Common myeloid progenitor, CD34-positive (primary cell): Measurements from ENCODE around the gene SPX.

Experiments used
- CTCF ChIA-PET: fragments of 350-600 bp; sonication (Branson Sonifier 250); formaldehyde crosslinking; loops from one replicate; lab custom pipeline; 2021; ENCODE audit warnings: antibody characterized with exemption; lab: Charles Lee
- POLR2A ChIA-PET: fragments of 350-600 bp; sonication (Branson Sonifier 250); formaldehyde crosslinking; loops from one replicate; lab custom pipeline; 2021; ENCODE audit warnings: antibody characterized with exemption; lab: Charles Lee
- DNase-seq, 3 donors: peaks; one replicate each; pipeline versions ENCODE4 v3.0.0 to v3.0.0-alpha.2; 2013
- H3K27ac ChIP-seq, 2 experiments: 1 replicate in 1 of 2; 2 replicates in 1 of 2; pipeline ENCODE4 v1.7.0; 2013; ENCODE audit warnings: inconsistent platforms in 2 of 2, low read length in 2 of 2, mild to moderate bottlenecking in 2 of 2, low read depth in 1 of 2, moderate library complexity in 1 of 2; ENCODE audit not compliant: severe bottlenecking in 2 of 2, insufficient read depth in 1 of 2, poor library complexity in 1 of 2
- H3K27me3 ChIP-seq, 5 experiments: replicated peaks in 2 of 5; 1 replicate in 3 of 5; 2 replicates in 2 of 5; pipeline versions ENCODE4 v1.6.1 to v1.7.0; 2013; ENCODE audit warnings: low read length in 4 of 5, mild to moderate bottlenecking in 2 of 5, moderate library complexity in 2 of 5, inconsistent platforms in 1 of 5; ENCODE audit not compliant: insufficient read depth in 5 of 5, control insufficient read depth in 4 of 5
- H3K36me3 ChIP-seq, 4 experiments: 1 replicate in 2 of 4; 2 replicates in 2 of 4; pipeline versions ENCODE4 v1.6.1 to v1.7.0; 2013; ENCODE audit warnings: low read length in 3 of 4, control low read depth in 1 of 4, mild to moderate bottlenecking in 1 of 4; ENCODE audit not compliant: control insufficient read depth in 4 of 4, insufficient read depth in 4 of 4
- H3K4me1 ChIP-seq, 4 experiments: 1 replicate in 3 of 4; 2 replicates in 1 of 4; pipeline versions ENCODE4 v1.6.1 to v1.7.1; 2013; ENCODE audit warnings: low read length in 3 of 4, mild to moderate bottlenecking in 3 of 4, control low read depth in 1 of 4, inconsistent platforms in 1 of 4, moderate library complexity in 1 of 4; ENCODE audit not compliant: control insufficient read depth in 4 of 4, insufficient read depth in 4 of 4; ENCODE audit errors: control extremely low read depth in 1 of 4
- H3K4me3 ChIP-seq, 7 experiments: 1 replicate in 4 of 7; 2 replicates in 3 of 7; pipeline versions ENCODE4 v1.5.1 to v1.7.0; 2013; ENCODE audit warnings: mild to moderate bottlenecking in 7 of 7, low read length in 6 of 7, moderate library complexity in 6 of 7, inconsistent platforms in 2 of 7, low read depth in 2 of 7, control low read depth in 1 of 7; ENCODE audit not compliant: insufficient read depth in 4 of 7, control insufficient read depth in 1 of 7; ENCODE audit errors: extremely low read depth in 1 of 7
- H3K9me3 ChIP-seq, 5 experiments: 1 replicate in 4 of 5; 2 replicates in 1 of 5; pipeline versions ENCODE4 v1.6.1 to v1.7.1; 2013; ENCODE audit warnings: low read length in 4 of 5, mild to moderate bottlenecking in 2 of 5, inconsistent platforms in 1 of 5, low read depth in 1 of 5, moderate library complexity in 1 of 5; ENCODE audit not compliant: control insufficient read depth in 4 of 5, insufficient read depth in 2 of 5; ENCODE audit errors: control extremely low read depth in 1 of 5
- WGBS: methylation state at CpG from one replicate; pipeline ENCODE4 v1.1.5; 2013; ENCODE audit not compliant: insufficient coverage; 5-methylcytosine and 5-hydroxymethylcytosine counted together

The SPX gene

DNA sequence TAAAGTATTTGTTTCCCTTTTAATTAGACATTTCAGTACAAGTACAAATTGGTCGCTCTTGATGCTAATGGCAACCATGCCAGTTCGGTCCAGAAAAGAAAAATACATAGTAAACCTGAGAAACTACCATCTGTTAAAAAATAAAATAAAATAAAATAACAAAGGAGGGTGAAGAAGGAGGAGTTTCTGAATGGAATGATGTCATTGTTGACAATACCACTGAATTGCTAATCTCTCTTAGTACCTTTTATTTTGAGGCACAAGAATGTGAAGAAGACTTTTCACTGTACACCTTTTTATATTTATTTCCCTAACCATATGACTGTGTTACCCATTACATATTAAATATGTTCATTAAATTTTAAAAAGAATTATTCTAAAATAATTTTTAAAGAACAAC lies 19.5 kb downstream of the SPX start:
- no CpG with 5 or more reads among the region's 2 CpGs for WGBS
- no peak overlapping the region for H3K4me3 ChIP-seq
- H3K27me3 ChIP-seq: no peaks in the 10 kb centered on the region
- ChIA-PET POLR2A (no interaction called here), CTCF (no interaction called here)
- DNase-seq: no peak
- no peak overlapping the region for H3K27ac ChIP-seq
- H3K4me1 ChIP-seq: peaks cover 0 to 15% (median 12%) of the 10 kb centered on the region in 4 experiments
- no peaks in the 10 kb centered on the region for H3K36me3 ChIP-seq
- no peaks in the 10 kb centered on the region for H3K9me3 ChIP-seq

DNA sequence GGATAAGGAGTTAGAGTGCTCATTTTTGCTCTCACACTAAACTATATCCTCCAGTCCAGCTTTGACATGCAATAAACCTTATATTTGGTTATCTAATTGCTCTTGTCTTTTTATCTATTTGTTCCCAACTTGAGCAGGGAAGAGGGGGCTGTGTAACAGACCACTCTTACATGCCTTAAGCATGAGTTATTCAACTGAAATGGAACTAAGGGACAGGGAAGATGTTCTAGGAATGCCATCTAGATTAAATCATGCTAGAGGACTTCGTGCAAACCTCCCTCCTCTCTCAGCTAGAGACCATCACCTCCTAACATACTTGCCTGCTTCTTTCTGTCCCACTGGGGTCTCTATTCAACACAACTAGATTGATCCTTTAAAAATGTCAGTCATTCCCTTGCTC lies 20.6 kb downstream of the SPX start:
- WGBS: 0% methylated on average over 1 of the region's 1 CpG
- no peaks in the 10 kb centered on the region for H3K27me3 ChIP-seq
- peaks cover 0 to 15% (median 13%) of the 10 kb centered on the region in 4 experiments for H3K4me1 ChIP-seq
- DNase-seq: no peak
- H3K4me3 ChIP-seq: no peak overlapping the region
- CTCF ChIA-PET: no interaction called here
- no peaks in the 10 kb centered on the region for H3K36me3 ChIP-seq
- POLR2A ChIA-PET: no interaction called here
- no peak overlapping the region for H3K27ac ChIP-seq
- H3K9me3 ChIP-seq: no peaks in the 10 kb centered on the region

DNA sequence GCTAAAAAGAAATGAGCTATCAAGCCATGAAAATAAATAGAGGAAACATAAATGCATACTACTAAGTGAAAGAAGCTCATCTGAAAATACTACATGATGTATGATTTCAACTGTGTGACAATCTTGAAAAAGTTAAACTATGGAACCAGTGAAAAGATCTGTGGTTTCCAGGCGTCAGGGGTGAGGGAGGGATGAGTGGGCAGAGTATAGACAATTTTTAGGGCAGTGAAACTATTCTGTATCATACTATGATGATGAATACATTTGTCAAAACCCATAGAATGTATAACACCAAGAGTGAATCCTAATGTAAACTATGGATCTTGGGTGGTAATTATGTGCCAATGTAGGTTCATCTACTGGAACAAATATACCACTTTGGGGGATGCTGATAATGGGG lies 21.3 kb downstream of the SPX start:
- no peaks in the 10 kb centered on the region for H3K36me3 ChIP-seq
- POLR2A ChIA-PET: no interaction called here
- no peak overlapping the region for H3K27ac ChIP-seq
- no CpG with 5 or more reads among the region's 1 CpG for WGBS
- DNase-seq: no peak
- no peaks in the 10 kb centered on the region for H3K9me3 ChIP-seq
- H3K4me3 ChIP-seq: no peak overlapping the region
- H3K4me1 ChIP-seq: peaks cover 0 to 14% (median 11%) of the 10 kb centered on the region in 4 experiments
- CTCF ChIA-PET: interaction anchor here (1.1 kb wide), 1 partner anchor 9 kb away, joined by 4 read pairs; no protein-coding TSS in a partner anchor
- no peaks in the 10 kb centered on the region for H3K27me3 ChIP-seq

DNA sequence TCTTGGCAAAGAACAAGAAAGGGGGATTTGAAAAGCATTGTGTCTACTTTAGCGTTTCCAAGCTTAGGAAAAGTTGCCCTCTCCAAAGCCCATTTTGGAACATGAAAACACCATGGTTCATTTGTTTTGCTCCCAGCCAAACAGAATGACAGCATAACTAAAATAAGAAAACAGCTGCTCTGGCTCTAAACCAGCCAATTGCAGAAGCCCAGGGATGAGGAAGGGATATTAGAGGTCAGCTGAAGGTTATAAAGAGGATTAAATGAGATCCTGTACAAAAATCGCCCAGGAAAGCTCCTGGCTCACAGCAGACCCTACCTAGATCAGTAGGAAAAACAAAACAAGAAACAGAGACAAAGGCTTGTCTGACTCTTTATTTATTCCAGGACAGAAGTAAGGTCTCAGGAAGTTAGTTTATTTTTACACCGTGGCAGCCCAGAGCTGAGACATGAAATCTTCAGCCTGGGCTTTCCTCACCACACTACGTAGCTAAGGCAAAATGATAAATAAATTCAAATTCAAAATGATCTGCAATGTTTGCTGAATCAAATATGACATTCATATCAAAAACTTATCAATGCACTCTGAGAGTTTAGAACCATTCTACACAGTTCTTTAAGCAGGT lies 25.9 kb downstream of the SPX start:
- H3K27me3 ChIP-seq: no peaks in the 10 kb centered on the region
- no peak overlapping the region for H3K27ac ChIP-seq
- H3K4me1 ChIP-seq: peaks cover 0 to 6% (median 0%) of the 10 kb centered on the region in 4 experiments
- 86% methylated on average over 1 of the region's 4 CpGs for WGBS
- no peak for DNase-seq
- POLR2A ChIA-PET: no interaction called here
- CTCF ChIA-PET: interaction anchor here (1.4 kb wide), 1 partner anchor 9 kb away, joined by 4 read pairs; no protein-coding TSS in a partner anchor
- H3K4me3 ChIP-seq: no peak overlapping the region
- no peaks in the 10 kb centered on the region for H3K9me3 ChIP-seq
- H3K36me3 ChIP-seq: no peaks in the 10 kb centered on the region

DNA sequence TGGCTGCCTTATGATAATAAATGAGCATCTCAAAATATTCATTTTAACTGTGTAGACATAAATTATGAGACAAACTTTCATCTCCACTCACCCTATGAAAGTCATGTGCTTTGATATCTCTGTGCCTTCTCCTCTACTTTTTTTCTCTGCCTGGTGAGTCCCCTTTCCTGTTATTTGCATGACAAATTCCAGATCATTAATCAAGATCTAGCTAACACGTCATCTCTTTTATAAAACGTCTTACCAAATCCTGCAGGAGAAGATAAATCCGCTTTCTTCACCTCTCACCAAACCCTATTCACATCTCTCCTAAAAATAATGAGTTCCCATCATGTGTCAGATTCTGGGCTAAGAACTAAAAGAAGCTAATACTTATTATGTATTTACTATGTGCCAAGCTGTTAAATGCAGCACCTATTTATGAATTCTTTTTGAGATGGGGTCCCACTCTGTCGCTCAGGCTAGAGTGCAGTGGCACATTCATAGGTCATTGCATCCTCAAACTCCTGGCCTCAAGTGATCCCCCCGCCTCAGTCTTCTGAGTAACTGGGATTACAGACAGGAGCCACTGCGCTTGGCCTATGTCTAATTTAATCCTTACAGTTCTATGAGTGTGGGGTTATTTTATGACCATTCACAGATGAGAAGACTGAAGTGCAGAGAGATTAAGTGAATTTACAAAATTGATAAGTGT lies 26.7 kb downstream of the SPX start:
- no peak for DNase-seq
- POLR2A ChIA-PET: interaction anchor here (0.6 kb wide), 1 partner anchor 36 kb away, joined by 3 read pairs; no protein-coding TSS in a partner anchor
- Histone ChIP-seq H3K4me1 (peaks cover 0 to 6% (median 0%) of the 10 kb centered on the region in 4 experiments), H3K27ac (no peak overlapping the region), H3K36me3 (no peaks in the 10 kb centered on the region), H3K4me3 (no peak overlapping the region), H3K27me3 (no peaks in the 10 kb centered on the region), H3K9me3 (no peaks in the 10 kb centered on the region)
- WGBS: 72% methylated on average over 4 of the region's 6 CpGs
- CTCF ChIA-PET: interaction anchor here (1.0 to 1.4 kb wide), 3 partner anchors 8 to 20 kb away, joined by 4 read pairs; no protein-coding TSS in a partner anchor

DNA sequence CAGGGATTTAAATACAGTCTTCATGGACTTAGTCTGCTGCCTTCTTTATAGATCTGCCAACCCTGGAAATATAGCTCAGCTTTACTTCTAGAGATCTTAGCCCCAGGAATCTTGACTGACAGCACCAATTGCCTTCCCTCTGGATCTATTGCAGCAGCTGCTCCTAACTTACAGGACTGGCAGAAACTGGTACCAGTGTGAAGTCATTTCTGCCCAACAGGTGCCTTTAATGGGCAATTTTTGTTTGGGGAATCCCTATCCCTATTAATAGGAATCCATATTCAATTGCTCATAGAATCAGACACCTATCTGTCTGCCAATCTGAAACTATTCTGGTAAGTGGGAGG lies 27.2 kb downstream of the SPX start:
- Histone ChIP-seq H3K4me1 (peaks cover 0 to 6% (median 0%) of the 10 kb centered on the region in 4 experiments), H3K27me3 (no peaks in the 10 kb centered on the region), H3K9me3 (no peaks in the 10 kb centered on the region), H3K36me3 (no peaks in the 10 kb centered on the region), H3K27ac (no peak overlapping the region), H3K4me3 (no peak overlapping the region)
- DNase-seq: no peak
- ChIA-PET POLR2A (interaction anchor here (0.6 kb wide), 1 partner anchor 35 kb away, joined by 3 read pairs; no protein-coding TSS in a partner anchor), CTCF (interaction anchor here (1.0 kb wide), 2 partner anchors 11 to 20 kb away, joined by 4 read pairs; no protein-coding TSS in a partner anchor)

DNA sequence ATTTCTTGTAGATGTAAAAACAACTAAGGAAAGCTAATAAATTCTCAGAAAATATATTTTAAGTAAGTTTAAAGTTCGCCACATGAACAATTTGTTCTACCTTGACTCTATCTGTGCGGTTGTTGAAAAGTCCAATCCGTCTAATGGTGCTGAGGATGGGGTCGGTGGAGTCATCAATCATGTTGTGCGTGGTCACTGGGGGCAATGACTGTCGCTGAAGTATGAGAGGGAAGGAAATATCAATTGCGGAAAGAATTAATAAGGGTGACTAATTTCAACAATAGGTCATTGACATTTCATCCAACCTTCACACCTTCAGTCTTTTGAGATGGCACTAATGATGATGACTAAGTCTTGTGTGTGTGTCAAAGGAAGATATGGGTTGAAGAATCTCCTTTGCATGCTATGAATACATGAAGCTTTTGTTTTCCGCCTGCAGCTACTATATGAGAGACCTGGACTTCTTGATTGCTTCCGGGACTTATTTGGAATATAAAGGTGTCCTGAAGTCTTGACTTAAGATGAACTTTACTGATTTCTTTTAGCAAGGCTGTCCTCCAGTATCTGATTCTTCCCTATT lies 32.1 kb downstream of the SPX start:
- no peaks in the 10 kb centered on the region for H3K27me3 ChIP-seq
- H3K9me3 ChIP-seq: no peaks in the 10 kb centered on the region
- no peak overlapping the region for H3K4me3 ChIP-seq
- H3K36me3 ChIP-seq: no peaks in the 10 kb centered on the region
- CTCF ChIA-PET: interaction anchor here (2.6 kb wide), 1 partner anchor 10 kb away, joined by 9 read pairs; no protein-coding TSS in a partner anchor
- no peak for DNase-seq
- WGBS: 100% methylated on average over 2 of the region's 9 CpGs
- no peaks in the 10 kb centered on the region for H3K4me1 ChIP-seq
- POLR2A ChIA-PET: no interaction called here
- no peak overlapping the region for H3K27ac ChIP-seq
